ENCODE data around the gene DKK3.

The DKK3 gene

GRCh38 chr11:11942668-11943067 is 65.8 kb downstream of the DKK3 start:
- no peak for DNase-seq (ENCODE audit: low spot score)

- DNase-seq (ENCODE audit: low spot score) = no peak
These were observed 67.9 kb downstream of the DKK3 start for GRCh38 chr11:11940551-11940950.

GRCh38 chr11:11937957-11938356 is 70.5 kb downstream of the DKK3 start:
- DNase-seq (ENCODE audit: low spot score) = no peak

GRCh38 chr11:11937433-11937832 is 71.0 kb downstream of the DKK3 start:
- no peak for DNase-seq (ENCODE audit: low spot score)

GRCh38 chr11:11935536-11935935 is 72.9 kb downstream of the DKK3 start:
- DNase-seq (ENCODE audit: low spot score) = no peak

GRCh38 chr11:11931461-11932055 is 76.9 kb downstream of the DKK3 start:
- DNase-seq (ENCODE audit: low spot score) = peak; percentile 65

GRCh38 chr11:11929920-11930319 is 78.5 kb downstream of the DKK3 start:
- no peak for DNase-seq (ENCODE audit: low spot score)

GRCh38 chr11:11923828-11924227 is 84.6 kb downstream of the DKK3 start:
- no peak for DNase-seq (ENCODE audit: low spot score)

- DNase-seq (ENCODE audit: low spot score) = peak; percentile 45
These were observed 91.4 kb downstream of the DKK3 start for GRCh38 chr11:11916981-11917399.

- DNase-seq (ENCODE audit: low spot score) = no peak
These were observed 92.8 kb downstream of the DKK3 start for GRCh38 chr11:11915625-11916024.

- DNase-seq (ENCODE audit: low spot score) = no peak
These were observed 95.0 kb downstream of the DKK3 start for GRCh38 chr11:11913395-11913794.
